CD4-positive, alpha-beta T cell treated with Interferon alpha-2 for 1 hour (primary cell): ENCODE measurements around the gene ASIC2.

ENCODE experiments used
- DNase-seq, 2 donors: peaks; one replicate each; pipeline ENCODE4 v3.0.0-alpha.2; 2020 to 2022

ASIC2 gene

DNA sequence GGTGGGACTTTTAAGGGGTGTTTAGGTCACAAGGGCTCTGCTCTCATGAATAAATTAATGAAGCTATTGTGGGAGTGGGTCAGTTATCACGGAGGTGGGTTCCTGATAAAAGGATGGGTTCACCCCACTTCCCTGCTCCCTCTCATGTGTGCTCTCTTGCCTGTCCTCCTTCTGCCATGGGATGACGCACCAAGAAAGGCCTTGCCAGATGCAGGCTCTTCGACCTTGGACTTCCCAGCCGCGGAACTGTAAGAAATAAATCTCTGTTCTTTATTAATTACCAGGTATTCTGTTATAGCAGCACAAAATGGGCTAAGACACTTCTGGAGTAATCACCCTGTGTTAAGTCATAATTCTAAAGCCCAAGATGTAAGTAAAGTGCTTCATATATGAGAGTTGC, 141.5 kb downstream of the ASIC2 start:
- DNase-seq, result no peak

DNA sequence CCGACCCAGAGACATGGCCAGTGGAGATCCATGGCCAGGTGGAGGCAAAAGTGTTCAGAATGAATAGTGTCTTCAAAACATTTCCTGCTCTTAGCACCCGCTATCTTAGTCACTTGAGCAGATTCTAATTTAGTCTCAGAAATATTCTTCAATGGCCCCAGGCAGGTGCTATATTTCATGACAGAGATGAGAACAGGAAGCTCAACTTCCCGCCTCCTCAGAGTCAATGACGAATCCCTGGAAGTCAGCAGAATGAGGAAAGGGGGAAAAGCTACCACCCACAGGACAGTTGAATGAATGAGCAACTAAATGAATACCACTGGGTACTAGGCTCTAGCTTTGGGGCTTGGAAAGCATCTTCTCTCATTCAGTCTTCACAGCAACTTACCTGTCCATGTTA, 147.2 kb downstream of the ASIC2 start:
- no peak for DNase-seq

- DNase-seq, result no peak
These were observed 148.3 kb downstream of the ASIC2 start for GRCh38 chr17:33144837-33145236.

GRCh38 chr17:33142705-33143299, 150.3 kb downstream of the ASIC2 start:
- no peak for DNase-seq

GRCh38 chr17:33140413-33141099, 152.5 kb downstream of the ASIC2 start:
- DNase-seq, result no peak

DNA sequence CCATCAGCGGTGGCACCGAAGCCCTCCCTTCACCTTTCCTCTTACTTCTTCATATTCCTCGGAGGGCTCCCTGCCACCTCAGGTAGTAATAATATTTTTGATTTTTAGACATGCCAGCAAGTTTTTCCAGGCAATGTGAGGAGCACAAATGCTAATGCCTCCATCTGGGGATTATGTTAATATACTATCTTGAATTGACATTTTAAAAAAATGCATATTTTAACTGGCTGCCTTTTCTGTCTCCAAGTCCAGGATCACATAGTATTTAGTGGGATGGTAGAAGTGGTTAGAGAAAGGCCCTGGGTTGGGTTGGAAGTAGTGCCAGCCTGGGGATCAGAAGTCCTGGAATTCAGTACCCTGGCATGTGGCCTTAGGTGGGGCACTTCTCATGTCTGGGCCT, 154.5 kb downstream of the ASIC2 start:
- DNase-seq, result no peak

- DNase-seq, result no peak
These were observed 155.7 kb downstream of the ASIC2 start for GRCh38 chr17:33137426-33137825.

GRCh38 chr17:33135691-33136090, 157.4 kb downstream of the ASIC2 start:
- DNase-seq, result no peak

DNA sequence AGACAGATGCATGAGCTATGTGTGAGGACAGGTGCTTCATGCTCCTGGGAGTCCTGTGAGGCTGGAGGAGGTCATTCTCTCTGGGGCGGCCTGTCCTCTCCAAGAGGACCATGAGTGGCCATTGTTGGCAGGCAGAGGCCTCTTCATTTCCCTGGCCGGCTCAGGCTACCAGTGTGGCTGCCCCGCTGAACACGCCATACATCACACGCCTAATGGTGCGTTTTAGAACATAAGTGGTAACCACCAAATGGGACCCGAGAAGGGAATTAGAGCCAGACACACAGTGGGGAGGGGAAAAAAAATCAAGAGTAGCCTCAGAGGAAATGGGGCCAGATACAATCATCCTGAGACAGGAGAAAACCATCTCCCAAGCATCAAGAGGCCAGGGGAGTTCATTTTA, 161.5 kb downstream of the ASIC2 start:
- DNase-seq, result no peak

- no peak for DNase-seq
These were observed 165.4 kb downstream of the ASIC2 start for GRCh38 chr17:33127706-33128105.

DNA sequence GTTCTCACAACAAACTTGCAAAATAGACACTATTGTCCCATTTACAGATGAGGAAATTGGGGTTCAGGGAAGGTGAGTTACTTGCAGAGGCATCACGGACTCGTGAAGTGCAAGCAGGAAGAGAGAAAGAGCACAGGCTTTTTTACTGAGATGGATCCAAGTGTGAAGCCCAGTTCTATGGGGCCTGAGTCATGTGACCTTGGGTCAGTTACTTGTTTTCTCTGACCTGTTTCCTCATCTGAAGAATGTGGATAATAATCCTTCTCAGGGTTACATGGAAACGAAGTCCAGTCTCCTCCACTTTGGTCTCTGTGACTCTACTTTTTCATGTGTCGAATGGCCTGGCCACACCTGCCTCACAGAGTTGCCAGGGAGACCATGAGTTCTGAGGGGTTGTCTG, 167.0 kb downstream of the ASIC2 start:
- DNase-seq, result no peak

DNA sequence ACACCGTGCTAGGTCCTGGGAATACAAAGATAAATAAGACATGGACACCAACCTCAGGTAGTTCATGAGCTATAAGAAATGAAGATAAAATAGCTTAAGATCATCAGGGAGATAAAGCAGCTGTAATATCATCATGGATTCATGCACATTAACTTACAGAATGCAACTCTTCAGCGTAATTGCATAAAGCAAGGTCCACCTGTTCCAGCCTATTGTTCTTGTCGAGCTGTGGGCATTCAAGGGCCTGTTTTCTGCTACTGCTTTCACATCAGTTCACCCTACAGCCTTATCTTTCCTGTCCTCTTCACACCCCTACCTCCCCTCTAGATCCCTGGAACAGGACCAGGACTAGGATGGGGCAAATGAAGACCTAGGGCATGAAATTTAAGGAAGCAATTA, 167.5 kb downstream of the ASIC2 start:
- DNase-seq, result no peak

DNA sequence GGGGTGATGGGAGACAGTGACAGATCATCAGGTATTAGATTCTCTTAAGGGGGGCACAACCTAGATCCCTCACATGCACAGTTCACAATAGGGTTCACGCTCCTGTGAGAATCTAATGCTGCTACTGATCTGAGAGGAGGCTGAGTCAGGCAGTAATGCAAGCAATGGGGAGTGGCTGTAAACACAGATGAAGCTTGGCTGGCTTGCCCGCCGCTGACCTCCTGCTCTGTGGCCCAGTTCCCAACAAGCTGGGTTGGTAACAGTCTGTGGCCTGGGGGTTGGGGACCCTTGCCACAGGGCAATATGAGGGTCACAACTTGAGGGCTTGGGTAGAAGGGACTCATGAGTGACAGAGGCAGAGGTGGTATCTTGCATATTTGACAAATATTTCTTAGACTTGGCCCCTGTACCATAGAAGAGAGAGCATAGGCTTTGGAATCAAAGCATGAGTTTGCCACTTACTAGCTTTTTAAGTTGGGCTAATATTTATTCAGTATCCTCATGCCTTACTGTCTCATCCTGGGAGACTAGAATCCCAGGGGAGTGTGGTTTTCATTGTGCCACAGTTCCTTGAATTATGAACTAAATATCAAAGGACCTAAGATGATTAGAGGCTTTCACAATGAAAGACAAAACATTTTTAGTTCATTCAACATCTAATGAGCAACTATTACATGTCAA, 168.1 kb downstream of the ASIC2 start:
- no peak for DNase-seq

GRCh38 chr17:33124185-33124584, 168.9 kb downstream of the ASIC2 start:
- no peak for DNase-seq

- DNase-seq, result no peak
These were observed 171.3 kb downstream of the ASIC2 start for GRCh38 chr17:33121756-33122155.

DNA sequence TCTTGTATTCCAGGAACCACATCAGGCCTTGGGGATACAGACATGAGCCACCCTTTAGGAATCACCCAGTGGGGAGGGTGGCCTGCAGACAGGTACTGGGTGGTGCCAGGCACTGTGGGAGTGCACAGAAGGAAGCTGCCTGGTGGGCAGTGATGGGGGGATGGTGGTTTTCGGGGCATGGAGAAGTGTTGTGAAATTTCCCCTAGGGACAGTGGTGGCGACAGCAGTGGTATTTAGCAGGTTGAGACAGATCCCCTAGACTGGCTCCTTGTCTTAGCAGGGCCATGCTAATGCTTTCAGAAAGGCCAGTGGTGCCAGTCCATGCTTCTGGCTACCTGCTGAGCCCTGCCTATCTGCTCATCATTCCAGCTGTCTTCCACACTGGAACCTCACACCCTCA, 171.8 kb downstream of the ASIC2 start:
- no peak for DNase-seq

DNA sequence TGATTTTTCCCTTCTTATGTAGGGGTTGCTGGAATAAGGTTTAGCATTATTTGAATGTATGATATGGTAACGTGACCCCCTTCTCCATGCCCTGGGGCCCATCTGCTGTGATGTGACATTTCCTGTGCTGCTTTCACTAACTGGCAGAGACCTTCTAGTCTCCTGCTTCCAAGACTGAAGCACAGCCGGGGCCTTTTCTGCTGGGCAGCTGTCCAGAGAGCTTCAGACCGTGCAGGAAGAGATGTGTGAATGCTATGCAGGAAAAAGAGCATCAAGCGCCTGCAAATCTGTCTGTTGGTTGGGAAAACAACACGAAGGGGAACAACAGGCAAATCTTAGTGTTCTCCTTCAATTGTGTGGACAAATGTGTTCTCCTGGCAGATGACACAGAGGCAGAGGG, 173.0 kb downstream of the ASIC2 start:
- DNase-seq, result no peak

GRCh38 chr17:33118391-33119075, 174.6 kb downstream of the ASIC2 start:
- DNase-seq, result no peak

DNA sequence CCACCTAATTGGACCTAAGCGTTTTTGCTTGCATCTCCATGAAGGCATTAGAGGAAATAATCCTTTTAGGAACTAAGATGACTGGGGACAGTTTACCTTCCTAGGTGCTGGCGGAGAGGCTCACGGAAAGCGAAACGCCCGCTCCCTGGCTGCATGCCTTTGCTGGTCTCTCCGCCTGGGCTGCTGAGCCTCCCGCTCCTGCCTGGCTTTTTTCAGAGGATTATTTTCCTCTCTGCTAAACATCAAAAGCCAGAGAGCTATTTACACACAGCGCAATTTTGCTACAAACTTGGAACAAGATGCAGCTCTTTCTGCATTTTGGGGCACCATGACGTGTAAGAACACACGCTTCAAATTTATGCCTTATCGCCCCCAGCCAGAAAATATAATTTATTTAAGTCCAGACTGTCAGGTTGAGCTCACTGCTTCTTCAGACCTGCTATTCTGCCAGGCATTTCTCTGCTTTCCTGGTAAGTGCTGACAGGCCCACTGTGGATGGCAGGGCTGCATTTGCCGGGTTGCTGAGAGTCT, 177.0 kb downstream of the ASIC2 start:
- no peak for DNase-seq

- DNase-seq, result no peak
These were observed 177.7 kb downstream of the ASIC2 start for GRCh38 chr17:33115366-33115765.

DNA sequence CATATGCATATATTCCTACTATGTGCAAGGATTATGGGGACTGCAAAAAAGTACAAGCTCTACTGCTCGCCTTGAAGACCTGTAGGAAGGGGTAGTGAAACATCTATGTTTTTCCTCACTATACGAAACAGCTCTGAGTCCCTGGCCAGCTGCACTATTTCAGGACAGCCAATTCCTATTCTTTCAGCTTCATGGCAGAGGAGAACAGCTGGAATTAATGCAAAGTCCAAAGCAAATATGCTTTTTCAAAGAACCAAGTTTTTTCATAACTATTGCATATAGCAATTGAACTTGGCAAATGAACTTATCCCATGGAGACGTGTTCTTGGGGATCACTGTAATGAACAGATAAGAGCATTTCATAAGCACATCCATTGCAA, 179.1 kb downstream of the ASIC2 start:
- no peak for DNase-seq

DNA sequence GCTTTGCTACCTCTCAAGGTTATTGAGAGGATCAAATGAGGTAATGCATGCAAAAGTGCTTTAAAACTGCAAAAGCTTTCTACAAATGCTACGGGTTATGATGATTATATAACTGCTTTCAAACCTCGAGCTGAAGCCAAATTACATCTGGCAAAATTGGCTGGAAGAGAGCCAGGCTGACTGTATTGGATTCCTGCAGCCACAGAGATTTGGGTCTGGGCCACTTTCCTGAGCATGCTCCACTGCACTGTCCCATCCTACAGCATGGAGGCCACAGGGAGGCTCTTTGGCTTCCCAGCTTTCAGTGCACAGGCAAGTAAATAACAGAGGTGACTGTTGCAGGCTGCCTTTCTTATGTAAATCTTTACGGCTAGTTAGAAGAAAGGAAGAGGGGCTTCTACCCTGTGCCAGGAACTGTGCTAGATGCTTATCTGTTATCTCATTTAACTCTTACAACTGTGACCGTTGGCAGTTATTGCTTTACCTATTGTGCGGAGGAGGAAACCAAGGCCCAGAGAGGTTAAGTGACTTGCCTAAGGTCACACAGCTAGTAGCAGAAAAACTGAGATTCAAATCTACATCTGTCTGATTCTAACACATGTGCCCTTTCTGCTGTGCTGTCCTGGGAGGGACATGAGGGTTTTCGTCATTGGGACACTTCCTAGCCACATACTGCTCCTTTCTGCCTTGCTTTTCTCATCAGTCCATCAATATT, 179.7 kb downstream of the ASIC2 start:
- DNase-seq, result no peak

- DNase-seq, result no peak
These were observed 180.3 kb downstream of the ASIC2 start for GRCh38 chr17:33112763-33113162.
